SIG-M5 treated with dmso at 0.1 percent for 504 hours (cell line): ENCODE results near the gene PPP4R1.
"Not testable (repeated sequence)": the region's sequence is repeated elsewhere in the genome, so short reads cannot be mapped to it uniquely, and the experiment has no call there.

Experiments
- DNase-seq: peaks from one replicate; lab custom pipeline; 2025; ENCODE audit not compliant: unreplicated experiment; lab: John Stamatoyannopoulos, UW

The PPP4R1 gene

DNA sequence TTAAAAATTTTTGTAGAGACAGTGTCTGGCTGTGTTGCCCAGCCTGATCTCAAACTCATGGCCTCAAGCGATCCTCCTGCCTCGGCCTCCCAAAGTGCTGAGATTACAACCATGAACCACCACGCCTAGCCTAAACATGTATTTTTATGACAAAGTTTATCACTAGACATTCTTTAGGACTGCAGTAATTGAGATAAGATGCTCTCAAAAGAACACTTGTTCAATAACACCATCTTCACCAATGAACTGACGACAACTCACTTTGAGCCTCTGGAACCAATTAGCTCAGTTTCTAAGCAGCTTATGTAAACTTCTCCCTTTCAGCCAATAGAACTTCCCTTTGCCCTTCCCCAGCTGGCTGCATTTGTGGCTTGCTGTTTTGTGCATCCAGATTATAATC lies 15.3 kb upstream of the PPP4R1 start:
- DNase-seq = peak; percentile 14

DNA sequence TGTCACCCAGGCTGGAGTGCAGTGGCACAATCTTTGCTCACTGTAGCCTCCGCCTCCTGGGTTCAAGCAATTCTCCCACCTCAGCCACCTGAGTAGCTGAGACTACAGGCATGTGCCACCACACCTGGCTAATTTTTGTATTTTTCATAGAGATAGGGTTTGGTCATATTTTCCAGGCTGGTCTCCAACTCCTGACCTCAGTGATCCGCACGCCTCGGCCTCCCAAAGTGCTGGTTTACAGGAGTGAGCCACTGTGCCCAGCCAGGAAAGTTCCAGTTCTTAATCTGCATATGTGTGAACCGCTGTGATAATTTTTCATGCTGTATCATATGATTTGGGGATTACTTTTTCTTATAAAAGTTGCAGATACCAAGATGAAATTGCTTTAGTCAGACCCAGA lies 14.6 kb upstream of the PPP4R1 start:
- DNase-seq = no peak

- DNase-seq = no peak
Measured at GRCh38 chr18:9627642-9628041, 13.3 kb upstream of the PPP4R1 start.

GRCh38 chr18:9619990-9620389 lies 5.6 kb upstream of the PPP4R1 start:
- DNase-seq = no peak

DNA sequence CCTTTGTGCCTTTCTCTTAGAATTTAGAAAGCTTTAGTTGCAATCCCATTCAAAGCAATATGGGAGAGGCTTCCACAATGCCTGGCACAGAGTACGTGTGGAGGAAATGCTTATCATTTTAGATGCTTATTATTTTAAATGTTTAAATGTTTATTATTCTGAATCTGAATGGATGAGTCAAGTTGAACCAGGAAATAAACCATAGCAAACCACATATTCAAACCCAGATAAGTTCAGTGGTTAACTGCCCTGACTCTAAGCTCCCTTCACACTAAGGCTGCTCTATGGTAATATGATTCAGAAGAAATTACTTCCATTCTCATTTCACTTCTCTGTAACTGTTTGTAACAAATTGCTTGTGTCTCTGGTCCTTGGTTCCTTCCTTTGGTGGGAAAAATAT lies 5.2 kb upstream of the PPP4R1 start:
- DNase-seq = no peak

DNA sequence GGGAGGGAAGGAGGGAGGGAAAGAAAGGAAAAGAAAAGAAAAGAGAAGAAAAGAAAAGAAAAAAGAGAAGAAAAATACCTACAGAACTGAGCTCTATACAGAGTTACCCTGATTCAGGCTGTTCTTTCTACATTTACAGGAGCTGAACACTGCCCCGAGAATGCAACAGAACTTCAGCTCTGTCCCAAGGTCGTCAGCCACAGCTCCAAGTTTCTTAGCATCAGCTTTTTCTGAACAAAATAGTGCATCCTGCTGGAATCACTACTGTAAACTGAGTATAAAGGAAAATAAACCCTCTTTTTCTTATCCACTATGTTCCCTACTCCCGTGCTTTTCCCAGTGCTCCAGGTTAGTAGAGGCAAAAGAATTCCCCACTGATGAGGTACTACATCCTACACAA lies 4.7 kb upstream of the PPP4R1 start:
- no peak for DNase-seq

GRCh38 chr18:9617006-9617542 lies 2.7 kb upstream of the PPP4R1 start:
- no peak for DNase-seq

DNA sequence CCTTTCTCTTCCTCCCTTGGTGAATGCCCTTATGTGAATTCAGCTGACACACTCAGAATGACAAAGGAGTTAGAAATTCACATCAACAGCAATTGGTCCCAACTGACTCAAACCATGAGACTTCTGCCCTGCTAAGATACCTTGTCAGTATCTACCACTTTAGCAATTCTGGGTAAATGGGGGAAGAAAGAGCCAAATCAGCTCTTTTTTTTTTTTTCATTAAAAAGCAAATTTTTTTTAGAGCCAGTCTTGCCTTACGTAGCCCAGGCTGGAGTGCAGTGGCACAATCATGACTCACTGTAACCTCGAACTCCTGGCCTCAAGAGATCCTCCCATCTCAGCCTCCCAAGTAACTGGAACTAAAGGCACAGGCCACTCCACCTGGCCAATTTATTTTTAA lies 1.7 kb upstream of the PPP4R1 start:
- DNase-seq = no peak

GRCh38 chr18:9615280-9615797 lies 980 bp upstream of the PPP4R1 start:
- no peak for DNase-seq

DNA sequence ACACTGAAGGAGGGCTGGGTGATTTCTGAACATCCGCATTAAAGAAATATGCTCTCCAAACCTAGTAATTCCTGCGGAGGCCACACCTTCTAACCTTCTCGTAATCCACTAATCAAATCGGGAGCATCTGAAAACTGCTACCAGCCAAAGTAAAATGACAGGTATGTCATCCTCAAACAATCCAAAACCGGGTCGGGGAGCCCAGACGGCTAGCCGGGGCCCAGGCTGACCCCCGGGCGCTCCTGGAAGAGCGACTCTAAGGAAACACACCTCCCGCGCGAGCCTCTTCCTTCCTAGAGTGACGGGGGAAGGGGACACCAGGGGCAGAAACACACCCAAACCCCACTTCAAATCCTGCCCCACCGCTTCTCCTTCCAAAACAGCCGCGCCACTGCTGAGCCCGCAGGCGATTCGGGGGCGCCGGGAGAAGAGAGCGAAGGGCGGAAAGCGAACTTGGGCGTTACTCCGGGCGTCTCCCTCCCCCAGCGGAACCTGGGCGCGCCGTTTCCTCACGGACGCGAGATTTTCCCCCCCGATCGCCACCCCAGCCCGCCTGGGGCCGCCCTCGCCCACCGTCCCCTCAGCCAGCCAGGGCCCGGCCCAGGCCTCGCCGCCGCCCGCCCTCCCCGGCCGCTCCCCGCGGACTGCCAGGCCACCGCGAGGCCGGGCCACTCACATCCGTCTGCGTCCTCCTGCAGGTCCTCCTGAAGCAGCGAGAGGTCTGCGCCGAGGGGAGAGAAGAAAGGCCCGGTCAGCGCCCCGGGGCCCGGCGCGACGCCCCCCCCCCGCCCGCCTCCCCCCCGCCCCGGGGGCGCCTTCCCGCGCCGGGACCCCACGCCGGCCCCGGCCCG lies 584 bp downstream of the PPP4R1 start:
- DNase-seq = peak; percentile 50

DNA sequence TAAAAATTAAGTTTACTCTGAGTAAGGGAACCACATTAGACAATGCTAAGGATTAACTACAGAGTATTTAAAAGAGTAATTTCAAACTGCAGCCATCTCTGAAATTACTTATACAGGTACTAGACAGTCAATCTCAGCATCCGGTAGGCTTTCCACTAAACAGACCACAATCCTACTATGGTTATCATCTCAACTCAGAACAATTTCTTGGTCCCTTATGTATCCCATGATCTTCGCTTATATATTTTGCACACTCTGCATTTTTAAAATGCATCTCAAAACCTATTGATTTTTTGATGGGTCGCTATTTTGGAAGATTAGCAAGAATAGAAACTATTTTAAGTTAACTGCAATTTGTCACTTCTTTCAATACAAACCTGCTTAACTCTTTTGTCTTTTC lies 1.4 kb downstream of the PPP4R1 start:
- no peak for DNase-seq

GRCh38 chr18:9612215-9612830 lies 2.0 kb downstream of the PPP4R1 start:
- peak; percentile 76 for DNase-seq

GRCh38 chr18:9609190-9609589 lies 5.2 kb downstream of the PPP4R1 start:
- no peak for DNase-seq

- DNase-seq = no peak
Measured at GRCh38 chr18:9608728-9609127, 5.6 kb downstream of the PPP4R1 start.

GRCh38 chr18:9608298-9608697 lies 6.1 kb downstream of the PPP4R1 start:
- no peak for DNase-seq

DNA sequence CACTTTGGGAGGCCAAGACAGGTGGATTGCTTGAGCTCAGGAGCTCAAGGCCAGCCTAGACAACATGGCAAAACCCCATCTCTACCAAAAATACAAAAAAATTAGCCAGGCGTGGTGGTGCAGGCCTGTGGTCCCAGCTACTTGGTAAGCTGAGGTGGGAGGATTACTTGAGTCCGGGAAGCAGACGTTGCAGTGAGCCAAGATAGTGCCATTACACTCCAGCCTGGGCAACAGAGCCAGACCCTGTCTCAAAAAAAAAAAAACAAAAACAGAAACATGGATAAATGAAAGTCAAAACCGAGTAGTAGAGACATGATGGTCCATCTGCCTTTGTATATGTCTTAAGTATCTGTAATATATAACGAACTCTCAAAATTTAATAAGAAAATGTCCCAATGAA lies 7.2 kb downstream of the PPP4R1 start:
- not testable (repeated sequence) for DNase-seq

GRCh38 chr18:9606039-9606438 lies 8.3 kb downstream of the PPP4R1 start:
- DNase-seq = no peak

DNA sequence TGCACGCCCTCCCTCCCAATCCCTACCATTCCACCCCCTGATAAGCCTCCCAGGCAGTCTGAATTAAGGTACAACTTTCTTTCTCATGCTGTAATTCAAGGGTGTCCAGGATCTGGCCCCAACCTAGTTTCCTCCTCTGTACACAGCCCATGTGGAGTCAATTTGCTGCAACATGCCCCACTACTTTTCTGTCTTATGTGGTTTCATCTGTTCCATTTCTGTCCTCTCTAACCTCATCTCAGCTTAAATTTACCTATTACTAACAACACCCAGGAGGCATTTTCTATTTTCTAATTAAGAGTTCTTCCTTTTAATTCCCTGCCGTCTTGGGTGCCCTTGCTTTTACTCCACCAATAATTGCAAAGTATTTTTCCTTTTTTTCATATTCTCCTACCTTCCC lies 10.0 kb downstream of the PPP4R1 start:
- no peak for DNase-seq

DNA sequence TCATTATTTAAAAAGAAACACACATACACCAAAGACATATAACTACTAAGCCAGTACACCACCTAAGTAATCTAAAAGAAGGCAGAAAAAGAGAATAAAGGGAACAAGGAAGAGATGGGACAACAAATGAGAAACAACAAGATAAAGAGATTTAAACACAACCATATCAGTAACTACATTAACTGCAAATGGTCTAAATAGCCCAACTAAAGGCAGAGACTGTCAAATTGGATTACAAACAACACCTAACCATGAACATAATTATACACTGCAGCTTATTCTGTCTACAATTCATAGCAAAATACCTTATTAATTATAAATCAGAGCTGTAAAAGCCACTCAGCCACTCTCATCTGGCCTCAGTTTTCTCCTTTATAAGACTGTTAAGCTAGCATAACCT lies 15.0 kb downstream of the PPP4R1 start:
- no peak for DNase-seq

DNA sequence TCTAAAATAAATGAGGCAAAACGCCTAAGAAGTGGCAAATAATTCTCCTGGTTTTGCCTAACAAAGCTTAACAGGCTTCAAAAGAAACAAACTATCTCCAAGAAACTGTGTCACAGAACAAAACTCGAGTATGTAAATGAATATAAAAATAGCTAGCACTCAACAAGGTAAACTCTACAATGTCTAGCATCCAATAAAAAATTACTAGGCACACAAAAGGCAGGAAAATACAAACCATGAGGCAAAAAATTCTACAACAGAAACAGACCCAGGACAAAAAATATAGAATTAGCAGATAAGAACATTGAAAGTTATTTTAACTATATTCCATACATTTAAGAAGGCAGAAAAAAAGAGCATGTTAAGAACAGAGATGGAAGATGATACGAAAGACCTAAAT lies 16.8 kb downstream of the PPP4R1 start:
- no peak for DNase-seq

- no peak for DNase-seq
Measured at GRCh38 chr18:9596843-9597526, 17.4 kb downstream of the PPP4R1 start.

DNA sequence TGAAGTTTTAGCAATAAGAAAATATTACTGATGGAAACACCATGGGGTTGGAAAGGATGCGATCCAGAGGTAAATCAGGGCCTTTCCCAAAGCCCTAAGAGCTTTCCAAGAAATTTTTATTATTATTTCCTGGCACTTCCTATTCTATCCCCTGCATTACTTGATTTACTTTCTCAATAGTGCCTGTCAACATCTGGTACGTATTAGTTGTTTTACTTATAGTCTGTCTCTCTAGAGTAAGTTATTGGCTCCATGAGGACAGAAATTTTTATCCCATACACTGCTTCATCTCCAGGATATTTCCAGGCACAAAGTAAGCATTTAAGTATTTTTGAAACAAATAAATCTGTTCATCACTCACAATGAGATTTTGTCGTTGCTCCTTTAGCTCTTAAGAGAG lies 18.1 kb downstream of the PPP4R1 start:
- no peak for DNase-seq
